Ovary (tissue), 9 donors: Measurements from ENCODE around the gene UPF1. TPM values are rescaled to one million over a fixed set of nuclear protein-coding genes. Genes with fewer than 3 reads are reported as not detected.
"Not testable (repeated sequence)": the region's sequence is repeated elsewhere in the genome, so short reads cannot be mapped to it uniquely, and the experiment has no call there.

Experiments used
- DNase-seq, 5 donors: peaks; one replicate each; pipeline ENCODE4 v3.0.0-alpha.2; 2019 to 2020
- H3K27ac ChIP-seq, 2 donors: fragments of 200-600 bp; one replicate each; pipeline versions ENCODE4 v1.5.1 to v1.8.0; 2019 to 2022
- H3K27me3 ChIP-seq: fragments of 200-600 bp; one replicate; pipeline ENCODE4 v1.8.0; 2022
- H3K36me3 ChIP-seq: fragments of 200-600 bp; sonication (generic); one replicate; pipeline ENCODE4 v1.5.1; 2019
- H3K4me1 ChIP-seq: one replicate; pipeline ENCODE4 v1.8.1; 2013; ENCODE audit warnings: mild to moderate bottlenecking, moderate library complexity; ENCODE audit not compliant: insufficient read depth
- H3K4me3 ChIP-seq: fragments of 200-600 bp; sonication (generic); one replicate; pipeline ENCODE4 v1.5.1; 2017
- H3K9me3 ChIP-seq, 2 donors: fragments of 200-600 bp in 1 of 2; sonication (generic) in 1 of 2; one replicate each; pipeline versions ENCODE4 v1.5.1 to v1.8.1; 2013 to 2019; ENCODE audit warnings: mild to moderate bottlenecking in 1 of 2, moderate library complexity in 1 of 2
- EP300 ChIP-seq: sonication (generic); formaldehyde crosslinking; IDR thresholded peaks from one replicate; pipeline ENCODE4 v1.6.1; 2017; ENCODE audit warnings: antibody characterized with exemption
- POLR2A ChIP-seq: fragments of 450-650 bp; IDR thresholded peaks from one replicate; pipeline ENCODE4 v1.6.1; 2017; ENCODE audit warnings: antibody characterized with exemption, mild to moderate bottlenecking, moderate library complexity
- WGBS, 3 donors: extraction: QIAGEN DNeasy Blood & Tissue Kit in 1 of 3; methylation state at CpG; one replicate each; pipeline versions ENCODE4 v1.1.5 to v1.1.7; 2013 to 2017; 5-methylcytosine and 5-hydroxymethylcytosine counted together
- intact Hi-C, 4 donors: fragments of 100-400 bp; cut with DNase I; formaldehyde crosslinking; loops; one replicate each; pipeline versions ENCODE4 v1.11.0 to v1.15.1; 2022 to 2023
- polyA plus RNA-seq, 2 donors: library from polyadenylated mRNA; stranded (reverse); fragments of 200-250 nt in 1 of 2; fragments of 350-450 nt in 1 of 2; fragmentation: Illumina TruSeq in 1 of 2; extraction: RNeasy Lipid Tissue Mini Kit (QIAGEN cat#74804) in 1 of 2; gene quantifications; one replicate each; pipeline ENCODE4 v1.2.3, GENCODE V29; 2013 to 2014
- total RNA-seq, 7 donors: library from RNA; depleted of rRNA in 2 of 7; stranded (reverse); fragments of >200 nt in 2 of 7; fragmentation: NEBNext Ultra II Directional in 3 of 7; extraction: Animal tissue kit (Norgen Biotek cat#: 25700) in 3 of 7; gene quantifications; one replicate each; pipeline versions ENCODE4 v1.1.0 to v1.2.4, GENCODE V29; 2016 to 2023
- TF ChIP-seq, protein P1 (sequence below), 3 donors: fragments of 450-650 bp in 2 of 3; fragments of 200-600 bp in 1 of 3; IDR thresholded peaks; one replicate each; pipeline versions ENCODE4 v1.5.1 to v1.8.0; 2016 to 2022; ENCODE audit warnings: antibody characterized with exemption in 3 of 3, mild to moderate bottlenecking in 1 of 3
- donor health status: DM: no; HTN: no; CAD: no; lungs with moderate emphysema.
- donor health status: DM: no; HTN: no; CAD: no.
- donor health status: Bipolar disorder and iron deficiency.
- donor health status: DM: yes; HTN: yes; CAD: no.
- donor health status: DM: no; HTN: no; CAD: no.
- donor health status: DM: yes; HTN: yes; CAD: no.

The UPF1 gene
- total and polyA plus RNA-seq, 9 donors: 35.4 to 89.0 (median 59.7) TPM

DNA sequence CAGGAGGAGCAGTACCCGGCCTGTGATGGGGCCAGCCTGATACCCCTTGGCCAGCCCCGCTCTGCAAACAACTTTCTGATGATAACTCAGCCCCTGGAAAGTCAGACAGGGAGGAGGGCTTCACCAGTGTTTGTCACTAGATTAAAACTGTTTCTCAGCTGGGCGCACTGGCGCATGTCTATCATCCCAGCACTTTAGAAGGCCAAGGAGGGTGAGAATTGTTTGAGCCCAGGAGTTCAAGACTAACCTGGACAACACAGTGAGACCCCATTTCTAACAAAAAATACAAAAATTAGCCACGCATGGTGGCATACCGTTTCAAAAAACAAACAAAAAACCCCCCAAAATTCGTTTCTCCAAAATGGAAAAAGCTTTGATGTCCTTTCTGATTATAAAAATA is 69.7 kb downstream of the UPF1 start:
- Histone ChIP-seq H3K4me3 (no peak overlapping the region), H3K27me3 (no peaks in the 10 kb centered on the region), H3K9me3 (no peaks in the 10 kb centered on the region), H3K27ac (no peak overlapping the region), H3K4me1 (peaks cover under 1% of the 10 kb centered on the region), H3K36me3 (no peaks in the 10 kb centered on the region)
- DNase-seq: no peak
- WGBS, 3 donors: 85 to 92% (median 91%) methylated on average over 7 of the region's 7 CpGs
- intact Hi-C loops: no loop called here
- no peak for TF ChIP-seq EP300
- TF ChIP-seq, protein P1, sequence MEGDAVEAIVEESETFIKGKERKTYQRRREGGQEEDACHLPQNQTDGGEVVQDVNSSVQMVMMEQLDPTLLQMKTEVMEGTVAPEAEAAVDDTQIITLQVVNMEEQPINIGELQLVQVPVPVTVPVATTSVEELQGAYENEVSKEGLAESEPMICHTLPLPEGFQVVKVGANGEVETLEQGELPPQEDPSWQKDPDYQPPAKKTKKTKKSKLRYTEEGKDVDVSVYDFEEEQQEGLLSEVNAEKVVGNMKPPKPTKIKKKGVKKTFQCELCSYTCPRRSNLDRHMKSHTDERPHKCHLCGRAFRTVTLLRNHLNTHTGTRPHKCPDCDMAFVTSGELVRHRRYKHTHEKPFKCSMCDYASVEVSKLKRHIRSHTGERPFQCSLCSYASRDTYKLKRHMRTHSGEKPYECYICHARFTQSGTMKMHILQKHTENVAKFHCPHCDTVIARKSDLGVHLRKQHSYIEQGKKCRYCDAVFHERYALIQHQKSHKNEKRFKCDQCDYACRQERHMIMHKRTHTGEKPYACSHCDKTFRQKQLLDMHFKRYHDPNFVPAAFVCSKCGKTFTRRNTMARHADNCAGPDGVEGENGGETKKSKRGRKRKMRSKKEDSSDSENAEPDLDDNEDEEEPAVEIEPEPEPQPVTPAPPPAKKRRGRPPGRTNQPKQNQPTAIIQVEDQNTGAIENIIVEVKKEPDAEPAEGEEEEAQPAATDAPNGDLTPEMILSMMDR (IDR thresholded peaks at IDR 0.05): no peak

DNA sequence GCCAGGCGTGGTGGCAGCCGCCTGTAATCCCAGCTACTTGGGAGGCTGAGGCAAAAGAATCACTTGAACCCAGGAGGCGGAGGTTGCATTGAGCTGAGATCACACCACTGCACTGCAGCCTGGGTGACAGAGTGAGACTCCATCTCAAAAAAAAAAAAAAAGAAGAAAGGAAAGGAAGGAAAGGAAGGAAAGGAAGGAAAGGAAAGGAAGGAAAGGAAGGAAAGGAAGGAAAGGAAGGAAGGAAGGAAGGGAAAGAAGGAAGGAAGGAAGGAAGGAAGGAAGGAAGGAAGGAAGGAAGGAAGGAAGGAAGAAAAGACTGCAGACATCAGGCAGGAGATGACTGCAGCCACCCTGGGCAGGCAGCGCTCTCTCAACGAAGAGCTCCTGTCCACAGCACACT is 70.8 kb downstream of the UPF1 start:
- H3K27me3 ChIP-seq, H3K4me1 ChIP-seq, H3K36me3 ChIP-seq, intact Hi-C loops, DNase-seq, H3K9me3 ChIP-seq, H3K4me3 ChIP-seq, H3K27ac ChIP-seq: not testable (repeated sequence)
- 92 to 99% (median 94%) methylated on average over 5 of the region's 5 CpGs for WGBS, 3 donors

DNA sequence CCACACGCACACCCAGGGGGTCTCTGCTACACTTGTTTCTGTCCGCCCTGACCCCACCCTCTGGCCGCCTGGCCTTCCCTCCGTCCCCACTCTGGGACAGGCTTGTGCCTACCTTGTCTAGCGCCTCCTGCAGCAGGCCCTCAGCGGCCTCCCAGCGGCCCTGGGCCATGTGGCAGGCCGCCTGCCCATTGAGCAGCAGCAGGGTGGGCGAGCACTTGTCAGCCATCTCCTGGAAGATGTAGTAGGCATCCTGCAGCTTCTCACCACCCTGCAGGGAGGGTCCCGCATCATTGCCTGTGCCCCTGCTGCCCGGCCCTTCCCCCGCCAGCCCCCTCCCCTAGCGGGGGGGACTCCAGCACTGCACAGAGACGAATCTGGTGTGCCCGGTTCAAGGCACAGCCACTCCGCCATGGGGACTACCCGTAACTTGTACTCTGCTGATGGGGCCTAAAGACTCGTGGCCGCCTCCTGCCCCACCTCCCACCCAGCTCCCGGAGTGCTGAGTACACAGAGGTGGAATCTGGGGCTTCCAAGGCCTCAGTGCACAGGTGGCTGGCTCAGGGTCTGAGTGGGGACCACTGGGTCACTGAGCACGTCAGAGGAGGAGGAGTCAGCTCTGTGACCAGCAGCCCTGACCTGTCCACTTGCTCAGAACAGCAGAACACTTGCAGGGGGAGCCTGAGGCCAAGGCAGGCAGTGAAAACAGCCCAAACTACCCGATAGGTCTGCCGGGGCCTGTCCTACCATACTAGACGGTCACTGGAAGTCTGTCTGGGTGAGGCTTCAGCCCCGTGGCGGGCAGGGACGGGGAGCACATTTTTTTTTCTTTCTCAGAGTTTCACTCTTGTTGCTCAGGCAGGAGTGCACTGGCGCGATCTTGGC is 71.6 kb downstream of the UPF1 start:
- H3K4me3 ChIP-seq: no peak overlapping the region
- H3K27me3 ChIP-seq: no peaks in the 10 kb centered on the region
- H3K27ac ChIP-seq: no peak overlapping the region
- no peak for TF ChIP-seq POLR2A
- TF ChIP-seq EP300: no peak
- TF ChIP-seq, protein P1 (IDR thresholded peaks at IDR 0.05): no peak
- no peaks in the 10 kb centered on the region for H3K36me3 ChIP-seq
- H3K9me3 ChIP-seq: no peaks in the 10 kb centered on the region
- intact Hi-C loops: no loop called here
- DNase-seq: peak in 2 of 5 donors; percentile 18 to 20
- WGBS, 3 donors: 86 to 88% (median 87%) methylated on average over 29 of the region's 29 CpGs
- no peaks in the 10 kb centered on the region for H3K4me1 ChIP-seq

DNA sequence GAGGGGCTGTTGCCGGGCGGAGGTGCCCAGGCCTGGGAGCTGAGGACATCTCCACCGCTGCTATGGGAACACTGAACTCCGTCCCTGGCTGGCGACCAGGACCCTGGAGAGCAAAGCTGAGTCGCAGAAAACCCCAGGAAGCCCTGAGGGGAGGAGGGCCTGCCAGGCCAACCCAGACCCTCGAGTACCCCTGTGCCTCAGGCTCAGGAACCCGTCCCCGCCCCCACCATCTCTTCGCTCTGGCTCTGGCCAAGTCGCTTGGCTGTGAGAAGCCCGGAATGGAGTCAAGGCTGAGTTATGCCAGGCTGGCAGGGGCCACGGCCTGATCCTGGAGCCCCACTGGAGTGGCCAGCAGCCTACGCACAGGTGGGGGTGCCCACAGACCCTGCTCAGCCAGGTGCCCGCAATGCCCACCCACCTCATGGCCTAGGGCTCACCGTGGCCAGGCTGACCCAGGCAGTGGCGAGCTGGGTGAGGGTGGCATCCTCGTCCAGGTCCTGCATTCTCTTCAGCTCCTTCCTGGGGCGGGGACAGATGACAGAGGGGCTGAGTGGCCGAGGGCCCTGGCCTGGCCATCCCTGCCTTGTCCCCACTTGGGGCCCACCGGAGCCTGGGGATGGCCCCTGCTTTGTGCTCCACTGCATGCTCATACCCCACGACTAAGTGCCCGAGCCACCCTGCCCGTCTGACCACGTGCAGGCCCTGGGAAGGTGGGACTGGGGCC is 72.7 kb downstream of the UPF1 start:
- DNase-seq: peak in 1 of 5 donors; percentile 18
- no peaks in the 10 kb centered on the region for H3K9me3 ChIP-seq
- no peaks in the 10 kb centered on the region for H3K36me3 ChIP-seq
- H3K4me3 ChIP-seq: no peak overlapping the region
- no peak overlapping the region for H3K27ac ChIP-seq
- H3K4me1 ChIP-seq: no peaks in the 10 kb centered on the region
- intact Hi-C loops: no loop called here
- WGBS, 3 donors: 86 to 90% (median 89%) methylated on average over 19 to 25 of the region's 25 CpGs
- no peaks in the 10 kb centered on the region for H3K27me3 ChIP-seq
- TF ChIP-seq EP300 (no peak), POLR2A (no peak)
- TF ChIP-seq, protein P1 (IDR thresholded peaks at IDR 0.05): no peak

DNA sequence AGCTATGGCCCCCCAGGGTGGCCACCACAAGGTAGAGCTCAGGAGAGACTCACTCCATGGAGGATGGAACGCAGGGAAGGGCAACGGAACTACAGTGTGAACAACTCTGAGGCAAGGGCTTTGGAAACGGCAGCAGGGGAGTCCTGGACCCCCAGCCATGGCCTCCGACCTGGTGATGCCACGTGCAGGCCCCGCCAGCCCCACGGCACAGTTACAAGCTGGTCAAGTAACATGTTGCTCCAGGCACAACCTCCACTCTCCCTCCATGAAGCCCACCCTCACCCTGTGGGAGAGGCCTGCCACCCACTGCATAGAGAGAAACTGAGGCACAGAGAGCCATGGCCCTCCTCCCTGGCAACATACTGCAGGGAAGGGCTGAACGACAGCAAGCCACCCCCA is 73.3 kb downstream of the UPF1 start:
- 87 to 91% (median 89%) methylated on average over 2 to 8 of the region's 8 CpGs for WGBS, 3 donors
- no peak for TF ChIP-seq EP300
- TF ChIP-seq, protein P1 (IDR thresholded peaks at IDR 0.05): no peak
- no peak for TF ChIP-seq POLR2A
- Histone ChIP-seq H3K27me3 (no peaks in the 10 kb centered on the region), H3K27ac (no peak overlapping the region), H3K4me1 (no peaks in the 10 kb centered on the region), H3K9me3 (no peaks in the 10 kb centered on the region), H3K4me3 (no peak overlapping the region), H3K36me3 (no peaks in the 10 kb centered on the region)
- no peak for DNase-seq
- intact Hi-C loops: no loop called here
